GM21447 (cell line): ENCODE measurements around the gene RHBDD1.
"Not testable (repeated sequence)": the region's sequence is repeated elsewhere in the genome, so short reads cannot be mapped to it uniquely, and the experiment has no call there.

Source experiments
- ATAC-seq: cut with Tn5 transposase; IDR thresholded peaks from one replicate; pipeline ENCODE4 v1.9.1; 2021; ENCODE audit not compliant: unreplicated experiment

The RHBDD1 gene

DNA sequence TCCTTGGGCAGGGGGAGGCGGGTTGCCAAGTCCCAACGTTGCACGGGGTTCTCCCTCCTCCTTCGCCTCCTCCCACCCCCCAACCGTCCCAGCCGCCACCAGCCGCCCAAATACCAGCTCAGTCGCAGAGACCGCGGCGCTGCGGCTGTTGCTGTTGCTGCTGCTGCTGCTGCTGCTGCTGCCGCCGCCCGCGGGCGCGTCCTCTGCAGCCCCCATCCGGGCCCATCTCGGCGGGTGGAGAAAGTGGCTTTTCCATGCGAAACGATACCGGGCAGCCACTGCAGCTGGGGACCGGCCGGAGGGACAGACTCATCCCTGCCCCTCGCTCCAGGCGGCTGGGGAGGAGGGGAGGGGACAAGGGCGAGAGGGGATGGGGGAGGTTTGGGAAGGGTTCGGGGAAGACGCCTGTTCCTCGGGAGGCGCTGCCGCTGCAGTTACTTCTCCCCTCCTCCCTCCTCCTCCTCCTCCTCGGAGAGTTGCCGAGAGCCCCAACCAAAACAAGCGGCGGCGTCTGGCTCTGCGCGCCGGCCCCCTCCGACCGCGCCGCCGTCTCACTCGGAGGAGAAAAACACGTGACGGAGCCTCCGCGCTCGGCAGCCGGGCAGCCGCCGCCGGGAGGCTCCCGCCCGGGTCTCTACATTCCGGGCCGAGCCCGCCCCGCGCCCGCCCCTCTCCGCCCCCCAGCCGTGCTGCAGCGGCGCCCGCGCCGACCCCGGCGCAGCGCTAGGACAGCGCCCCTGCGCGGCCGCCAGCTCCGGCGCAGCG, 36.5 kb upstream of the RHBDD1 start, which contains the start of gene IRS1:
TSS of gene IRS1 (minus strand) at position 610 of the 765 bp plus-strand sequence. CDS start 1,082 bp downstream, outside the sequence.
- peak; percentile 20 for ATAC-seq

DNA sequence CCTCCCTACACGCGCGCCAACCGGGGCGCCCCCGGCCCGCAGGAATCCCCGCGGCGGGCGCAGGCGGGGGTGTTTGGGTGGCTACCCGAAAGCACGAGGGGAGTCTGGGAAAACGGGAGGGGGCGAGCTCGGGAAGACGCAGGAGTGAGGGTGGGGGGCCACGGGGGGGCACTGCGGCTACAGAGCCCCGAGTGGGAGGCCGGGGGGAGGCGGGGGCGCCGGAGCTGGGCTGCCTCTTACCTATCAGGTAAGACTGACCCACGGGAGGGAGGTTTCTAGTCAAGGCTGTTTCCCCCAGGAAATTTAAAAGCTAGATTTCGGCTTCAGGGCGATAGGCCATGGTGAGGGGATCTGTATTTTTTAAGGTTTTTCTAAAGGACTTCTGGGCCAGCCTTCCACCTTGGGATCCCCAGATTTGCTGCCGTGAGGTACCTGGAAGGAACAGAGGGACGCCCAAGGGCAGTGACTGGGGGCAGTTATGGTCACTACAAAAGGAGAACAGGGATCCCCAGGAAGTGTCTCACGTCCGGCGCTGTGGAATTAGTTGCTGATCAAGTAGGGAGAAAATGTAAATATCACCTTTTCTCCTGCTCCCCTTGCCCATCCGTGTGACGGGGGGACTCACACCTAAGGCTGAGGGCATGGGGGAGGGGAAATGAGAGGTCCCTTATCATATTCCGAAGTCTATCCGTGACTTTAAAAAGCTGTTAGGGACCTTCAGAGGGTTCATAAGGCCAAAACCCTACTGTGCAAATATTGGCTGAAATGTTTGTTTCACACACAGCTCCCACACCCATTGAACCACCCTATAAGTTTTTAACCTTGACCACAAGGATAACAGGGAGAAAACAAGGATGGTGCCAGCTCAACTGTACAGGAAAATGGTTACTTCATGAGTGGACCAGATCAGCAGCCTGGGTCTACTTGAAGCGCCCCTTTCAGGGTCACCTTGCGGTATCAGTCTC, 35.6 kb upstream of the RHBDD1 start:
- ATAC-seq: no peak

DNA sequence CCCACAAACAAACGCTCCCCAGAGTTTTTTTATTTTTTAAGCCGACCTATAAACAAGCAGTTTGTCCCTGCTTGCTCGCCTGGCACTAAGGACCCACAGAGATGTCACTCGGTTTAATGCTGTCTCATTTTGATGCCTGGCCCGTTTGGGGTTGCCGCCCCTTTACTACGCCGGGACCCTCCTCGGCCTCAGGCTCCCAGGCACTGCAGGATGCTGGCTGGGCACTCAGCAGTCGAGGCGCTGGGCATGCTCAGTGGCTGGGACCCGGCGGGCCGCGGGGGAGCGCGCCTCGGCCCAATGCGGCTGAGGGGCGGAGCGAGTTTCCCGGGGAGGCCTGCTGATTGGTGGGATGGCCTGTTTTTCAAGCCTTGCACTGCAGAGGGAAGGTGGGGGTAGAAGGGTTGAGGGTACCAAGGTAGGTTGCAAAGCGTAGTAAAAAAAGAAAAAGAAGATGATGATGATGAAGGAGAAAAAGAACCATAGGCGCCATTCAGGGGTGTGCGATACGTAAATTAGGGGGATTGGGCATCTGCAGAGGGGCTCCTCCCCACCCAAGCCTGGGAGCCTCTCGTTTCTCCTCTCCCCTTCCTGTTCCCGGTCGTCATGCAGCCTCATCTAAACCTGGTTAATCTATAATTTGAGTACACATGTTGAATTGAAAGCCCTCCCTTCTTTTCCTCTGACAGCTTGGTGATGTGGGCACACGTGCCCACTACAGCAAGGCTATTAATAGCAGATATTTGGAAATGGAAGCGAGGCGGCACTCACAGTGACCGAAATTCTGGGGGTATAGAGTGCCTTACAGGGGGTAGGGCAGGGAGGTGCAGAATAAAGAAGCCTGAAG, 34.7 kb upstream of the RHBDD1 start:
- ATAC-seq: peak; percentile 82

DNA sequence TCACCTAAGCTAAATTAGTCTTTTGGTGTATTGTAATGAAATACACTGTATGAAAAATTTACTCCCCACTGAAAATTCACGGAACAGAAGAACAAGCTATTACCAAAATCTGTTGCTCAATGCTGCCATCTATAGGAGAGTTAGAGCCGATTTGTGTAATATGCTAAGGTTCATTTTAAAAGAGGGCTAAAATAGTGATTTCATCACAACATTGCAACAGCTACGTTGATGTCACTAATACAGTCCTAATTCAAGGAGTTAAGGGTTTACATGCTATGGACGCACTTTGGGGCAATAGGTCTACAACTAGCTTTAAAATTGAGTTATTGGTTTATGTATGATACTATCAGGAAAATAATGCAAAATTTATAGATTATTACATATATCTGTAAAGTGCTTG, 33.3 kb upstream of the RHBDD1 start:
- no peak for ATAC-seq

DNA sequence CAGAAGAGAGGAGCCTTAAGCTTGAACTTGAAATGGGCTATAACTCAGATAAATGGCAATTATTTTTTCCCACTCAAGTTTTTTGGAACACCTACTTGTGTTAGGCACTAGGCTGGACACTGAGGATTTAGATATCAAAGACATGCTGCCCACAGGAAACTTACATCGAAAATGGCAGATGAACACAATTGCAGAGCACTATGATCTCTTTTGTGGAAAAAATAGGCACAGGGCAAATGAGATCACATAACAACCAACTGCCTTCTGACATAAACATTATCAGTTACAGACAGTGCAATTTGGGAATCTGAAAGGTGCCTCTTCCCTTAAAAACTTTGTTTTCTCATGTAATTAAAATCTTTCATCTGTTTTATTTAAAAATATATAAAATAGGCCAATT, 32.4 kb upstream of the RHBDD1 start:
- no peak for ATAC-seq

DNA sequence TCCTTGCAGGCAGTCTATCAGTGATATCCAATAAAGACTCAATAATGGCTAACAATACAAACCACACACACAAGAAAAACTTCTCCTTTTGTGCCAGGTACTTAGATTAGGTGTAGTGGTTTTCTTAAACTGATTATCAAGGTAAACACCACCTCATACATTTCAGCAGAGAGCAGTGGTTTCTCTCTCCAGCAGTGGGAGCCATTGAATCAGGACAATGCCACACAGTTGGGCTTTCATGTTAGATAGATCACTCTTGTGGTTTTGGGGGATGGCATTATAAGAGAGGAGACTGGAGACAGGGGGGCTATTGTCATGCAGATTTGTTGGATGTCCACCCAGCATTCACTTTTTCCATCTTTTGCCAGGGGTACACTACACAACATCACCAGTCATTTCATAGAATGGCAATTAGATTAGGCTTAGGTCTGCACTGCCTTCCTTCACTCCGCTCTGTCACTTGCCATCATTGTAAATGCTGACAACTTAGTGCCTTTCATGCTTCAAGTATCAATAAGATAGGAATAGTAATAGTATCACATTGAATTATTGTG, 22.6 kb upstream of the RHBDD1 start:
- no peak for ATAC-seq

DNA sequence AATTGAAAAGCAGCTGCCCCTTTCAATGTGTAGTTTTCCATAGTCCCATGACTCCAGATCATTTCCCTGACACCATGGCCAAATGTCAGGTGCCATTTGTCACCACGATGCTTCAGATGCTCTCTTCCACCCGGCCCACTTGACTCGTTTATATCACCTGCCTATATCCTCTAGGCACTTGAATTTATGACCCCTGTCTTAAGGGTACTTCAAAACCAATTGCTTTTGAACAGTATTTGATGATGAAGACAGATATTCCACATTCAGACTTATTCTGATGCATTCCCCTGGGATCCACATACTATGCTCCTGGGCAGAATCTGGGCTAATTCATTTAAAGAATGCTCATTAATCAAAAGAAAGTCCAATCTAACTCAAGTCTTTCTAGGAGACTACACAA, 16.9 kb upstream of the RHBDD1 start:
- ATAC-seq: no peak

DNA sequence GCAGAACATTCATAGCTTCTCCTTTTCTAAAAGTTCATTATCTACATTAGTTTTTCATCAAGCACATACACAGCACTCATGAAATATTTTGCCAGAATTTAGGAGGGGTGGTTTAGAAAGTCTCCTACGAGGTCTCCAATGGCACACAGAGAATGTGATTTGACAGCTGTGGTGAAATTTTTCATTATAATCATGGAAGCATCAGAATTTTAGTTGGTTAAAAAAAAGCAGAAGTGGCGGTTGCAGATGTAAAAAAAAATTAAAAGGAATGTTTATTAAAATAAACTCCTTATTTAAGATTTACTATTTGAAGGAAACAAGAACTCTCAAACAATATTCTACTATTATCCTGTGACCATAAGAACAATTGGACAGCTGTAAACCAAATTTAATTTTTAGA, 10.8 kb upstream of the RHBDD1 start:
- no peak for ATAC-seq

DNA sequence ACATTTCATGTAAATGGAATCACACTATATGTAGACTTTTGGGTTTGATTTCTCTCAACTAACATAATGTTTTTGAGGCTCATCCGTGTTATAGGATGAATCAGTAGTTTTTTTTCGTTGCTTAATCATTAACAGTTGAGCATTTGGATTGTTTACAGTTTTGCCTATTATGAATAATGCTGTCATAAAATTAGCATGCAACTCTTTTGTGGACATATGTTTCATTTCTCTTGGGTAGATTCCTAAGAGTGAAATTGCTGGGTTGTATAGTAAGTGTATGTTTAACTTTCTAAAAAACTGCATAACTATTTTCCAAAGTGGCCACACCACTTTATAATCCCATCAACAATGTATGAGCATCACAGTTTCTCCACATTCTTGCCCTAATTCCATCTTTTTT, 7.7 kb upstream of the RHBDD1 start:
- no peak for ATAC-seq

DNA sequence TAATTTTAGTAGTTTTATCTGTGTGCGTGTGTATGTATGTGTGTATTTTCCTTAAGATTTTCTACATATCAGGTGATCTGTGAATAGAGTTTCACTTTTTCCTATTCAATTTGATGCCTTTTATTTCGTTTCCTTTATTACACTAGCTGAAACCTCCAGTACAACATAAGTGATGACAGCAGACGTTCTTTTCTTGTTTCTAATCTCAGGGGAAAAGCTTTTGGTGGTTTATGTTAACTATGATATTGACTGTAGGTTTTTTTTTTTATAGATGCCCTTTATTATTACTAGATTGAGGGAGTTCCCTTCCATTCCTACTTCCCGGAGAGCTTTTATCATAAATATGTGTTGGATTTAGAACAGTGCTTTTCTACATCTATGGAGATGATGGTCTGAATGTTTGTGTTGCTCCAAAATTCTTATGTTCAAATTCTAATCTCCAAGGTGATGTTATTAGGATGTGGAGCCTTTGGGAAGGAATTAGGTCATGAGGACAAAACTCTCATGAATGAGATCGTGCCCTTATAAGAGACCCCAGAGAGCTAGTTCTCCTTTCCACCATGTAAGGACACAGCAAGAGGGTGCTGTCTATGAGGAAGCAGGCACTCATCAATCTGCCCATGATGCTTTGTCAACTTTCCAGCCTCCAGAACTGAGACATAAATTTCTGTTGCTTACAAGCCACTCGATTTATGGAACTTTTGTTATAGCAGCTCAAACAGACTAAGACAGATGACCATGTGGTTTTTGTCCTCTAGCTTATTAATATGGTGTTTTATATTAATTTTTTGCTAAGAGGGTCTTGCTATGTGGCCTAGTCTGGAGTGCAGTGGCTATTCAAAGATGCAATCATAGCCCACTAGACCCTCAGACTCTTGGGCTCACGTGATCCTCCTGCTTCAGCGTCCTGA, 5.9 kb upstream of the RHBDD1 start:
- ATAC-seq: no peak

DNA sequence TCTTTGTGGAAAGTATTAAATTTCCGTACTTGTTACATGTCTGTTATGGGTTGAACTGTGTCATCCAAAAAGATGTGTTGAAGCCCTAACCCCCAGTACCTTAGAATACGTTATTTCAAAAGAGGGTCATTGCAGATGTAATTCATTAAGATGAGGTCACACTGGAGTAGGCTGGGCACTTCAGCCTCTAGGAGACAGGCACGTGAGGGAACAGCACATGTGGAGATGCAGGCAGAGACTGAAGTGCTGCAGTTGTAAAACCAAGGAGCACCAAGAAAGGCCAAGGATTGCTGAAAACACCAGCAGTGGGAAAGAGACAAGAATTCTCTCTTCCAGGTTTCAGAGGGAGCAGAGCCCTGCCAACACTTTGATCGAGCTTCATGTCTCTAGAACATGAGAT, 4.6 kb upstream of the RHBDD1 start:
- ATAC-seq: no peak

DNA sequence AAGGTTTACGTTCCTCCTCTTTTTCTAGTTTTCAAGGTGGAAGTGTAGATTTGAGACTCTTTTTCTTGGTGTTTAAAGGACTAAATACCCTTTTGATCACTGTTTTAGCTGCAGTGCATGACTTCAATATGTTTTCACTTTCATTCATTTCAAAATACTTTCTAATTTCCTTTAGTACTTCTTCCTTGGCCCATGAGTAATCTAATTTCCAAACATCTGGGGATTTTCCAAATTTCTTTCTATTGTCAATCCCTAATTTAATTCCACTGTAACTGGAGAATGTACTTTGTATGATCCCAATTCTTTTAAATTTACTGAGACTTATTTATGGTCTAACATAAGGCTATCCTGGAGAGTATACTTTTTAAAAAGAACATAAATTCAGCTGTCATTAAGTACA, 3.8 kb upstream of the RHBDD1 start:
- ATAC-seq: no peak

DNA sequence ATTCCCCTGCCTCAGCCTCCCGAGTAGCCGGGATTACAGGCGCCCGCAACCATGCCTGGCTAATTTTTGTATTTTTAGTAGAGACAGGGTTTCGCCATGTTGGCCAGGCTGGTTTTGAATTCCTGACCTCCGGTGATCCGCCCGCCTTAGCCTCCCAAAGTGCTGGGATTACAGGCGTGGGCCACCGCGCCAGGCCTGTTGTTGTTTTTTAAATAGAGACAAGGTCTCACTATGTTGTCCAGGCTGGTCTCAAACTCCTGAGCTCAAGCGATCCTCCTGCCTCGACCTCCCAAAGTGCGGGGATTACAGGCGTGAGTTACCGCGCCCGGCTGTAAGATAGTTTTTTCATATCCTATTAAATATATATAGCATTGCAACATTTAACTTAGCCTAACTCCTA, 974 bp upstream of the RHBDD1 start:
- not testable (repeated sequence) for ATAC-seq

DNA sequence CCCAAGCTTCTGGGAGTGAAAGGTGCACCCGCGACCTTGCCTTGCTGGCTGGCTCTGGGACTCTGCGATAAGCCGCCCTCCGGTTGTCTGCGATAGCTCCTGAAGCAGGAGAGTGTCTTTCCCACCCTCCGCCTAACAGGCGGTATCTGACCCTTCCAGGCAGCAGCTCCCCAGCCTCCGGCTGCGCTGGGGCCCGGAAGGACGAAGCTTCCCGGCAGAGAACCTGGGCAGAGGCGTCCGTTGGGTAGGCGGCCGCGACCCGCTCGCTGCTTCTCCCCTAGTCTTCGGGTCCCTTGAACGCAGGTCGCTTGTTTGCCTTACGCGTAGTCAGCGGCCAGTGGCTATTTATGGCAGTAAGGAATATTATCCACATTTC, 446 bp upstream of the RHBDD1 start:
- ATAC-seq: peak; percentile 21

DNA sequence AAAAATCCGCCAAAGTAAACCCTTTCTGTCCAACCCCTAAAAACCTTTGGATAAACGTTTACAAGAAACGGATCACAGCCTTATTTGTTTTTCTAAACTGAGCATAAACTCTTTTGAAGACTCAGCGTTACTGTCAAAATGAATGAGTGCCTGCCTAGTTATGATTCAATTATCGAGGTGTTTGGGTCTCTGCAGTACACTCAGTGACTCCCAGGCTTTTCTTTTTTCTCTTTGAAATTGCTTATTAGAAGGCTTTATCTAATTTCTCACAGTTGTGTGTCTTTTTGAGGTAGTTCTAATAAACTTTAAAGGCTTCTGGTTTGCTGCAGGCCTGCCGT, 663 bp downstream of the RHBDD1 start:
- peak; percentile 3 for ATAC-seq

DNA sequence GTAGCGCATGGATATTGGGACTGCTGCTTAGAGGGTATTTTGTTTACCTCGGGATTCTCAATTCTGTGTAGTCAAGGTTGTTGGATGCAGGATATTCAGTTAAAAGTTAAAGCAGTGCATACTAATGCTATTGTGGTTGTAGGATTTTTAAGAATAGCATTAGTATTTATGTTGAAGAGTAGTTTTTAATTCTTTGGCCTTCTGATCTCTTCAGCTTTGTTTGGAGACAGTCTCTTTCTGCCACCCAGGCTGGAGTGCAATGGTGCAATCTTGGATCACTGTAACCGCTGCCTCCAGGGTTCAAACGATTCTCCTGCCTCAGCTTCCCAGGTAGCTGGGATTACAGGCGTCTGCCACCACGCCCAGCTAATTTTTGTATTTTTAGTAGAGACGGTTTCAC, 1.5 kb downstream of the RHBDD1 start:
- ATAC-seq: no peak

DNA sequence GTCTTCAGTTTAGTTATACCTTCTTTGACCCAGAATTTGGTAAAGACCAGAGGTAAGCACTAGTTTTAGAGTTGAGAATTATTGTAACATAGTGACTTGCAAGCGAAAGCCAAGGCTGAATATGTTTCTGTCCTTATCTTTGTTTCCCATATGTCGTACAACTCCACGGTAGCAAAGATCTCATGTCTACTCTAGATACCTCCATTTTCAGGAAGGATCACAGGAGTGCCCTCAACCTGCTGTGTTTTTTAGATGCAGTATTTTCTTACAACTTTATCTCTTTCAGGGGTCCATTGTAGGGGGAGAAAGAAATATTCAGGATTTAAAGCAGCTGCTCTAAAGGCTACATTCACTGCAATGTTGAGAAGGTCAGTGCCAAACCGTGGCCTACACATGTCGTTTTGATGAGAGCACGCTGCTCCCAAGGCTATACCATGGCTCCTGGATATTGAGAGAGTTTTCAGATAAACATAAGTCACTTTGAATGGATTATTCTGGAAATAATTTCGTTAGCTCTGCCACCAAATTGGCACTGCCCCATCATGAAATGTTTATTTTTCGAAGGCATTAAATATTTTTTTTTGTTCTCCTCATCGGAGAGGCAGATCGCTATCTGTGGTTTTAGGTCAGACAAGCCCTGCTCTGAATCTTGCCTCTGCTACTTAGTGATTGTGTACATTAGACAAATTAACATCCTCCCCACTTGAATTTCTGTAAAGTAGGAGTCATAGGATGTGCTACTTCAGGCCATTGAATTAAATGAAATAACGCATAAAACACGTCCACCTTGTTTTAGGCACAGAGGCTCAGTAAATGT, 2.1 kb downstream of the RHBDD1 start:
- no peak for ATAC-seq

DNA sequence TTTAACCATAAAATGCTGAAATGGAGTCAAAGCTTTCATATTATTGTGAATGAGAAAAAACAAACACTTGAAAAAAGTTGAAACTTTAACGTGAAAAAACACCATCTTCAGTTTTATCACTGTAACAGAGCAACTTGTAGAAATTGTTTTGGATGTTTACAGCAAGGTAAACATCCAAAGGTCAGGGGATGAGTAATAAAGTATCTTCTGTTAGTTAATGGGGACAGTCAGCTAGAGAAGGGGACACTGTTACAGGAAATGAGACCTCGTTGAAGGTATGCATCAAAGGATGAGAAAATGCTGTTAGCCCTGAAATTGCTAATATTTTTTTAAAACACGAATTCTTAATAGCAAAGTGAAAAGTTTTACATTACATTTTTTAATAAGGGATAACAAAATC, 2.9 kb downstream of the RHBDD1 start:
- no peak for ATAC-seq

DNA sequence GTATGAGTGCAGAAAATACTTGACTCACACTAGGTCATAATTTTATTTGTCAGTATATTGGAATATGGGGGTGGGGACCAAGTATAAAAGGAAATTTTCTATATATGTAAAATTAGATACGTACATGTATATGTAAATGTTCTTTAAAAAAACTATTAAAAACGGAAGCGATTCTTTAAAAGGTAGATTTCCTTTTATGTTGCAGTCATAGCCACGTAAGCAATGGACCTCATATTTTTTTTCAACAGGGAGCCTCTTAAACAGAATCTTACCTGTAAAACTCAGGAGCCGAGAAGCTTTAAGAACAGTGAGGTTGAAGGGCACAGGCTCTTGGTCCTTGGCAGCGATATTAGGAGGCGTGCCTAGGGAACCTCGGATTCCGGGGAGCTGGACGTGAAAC, 3.3 kb downstream of the RHBDD1 start:
- ATAC-seq: no peak
